GM12872 (cell line): ENCODE data around the gene MAZ.

Experiments
- TF ChIP-seq, protein P1 (sequence below): IDR thresholded peaks from 3 replicates; pipeline ENCODE4 v1.5.1; 2011; ENCODE audit warnings: low read depth, mild to moderate bottlenecking, low read length, moderate library complexity; ENCODE audit not compliant: insufficient read depth

MAZ gene

DNA sequence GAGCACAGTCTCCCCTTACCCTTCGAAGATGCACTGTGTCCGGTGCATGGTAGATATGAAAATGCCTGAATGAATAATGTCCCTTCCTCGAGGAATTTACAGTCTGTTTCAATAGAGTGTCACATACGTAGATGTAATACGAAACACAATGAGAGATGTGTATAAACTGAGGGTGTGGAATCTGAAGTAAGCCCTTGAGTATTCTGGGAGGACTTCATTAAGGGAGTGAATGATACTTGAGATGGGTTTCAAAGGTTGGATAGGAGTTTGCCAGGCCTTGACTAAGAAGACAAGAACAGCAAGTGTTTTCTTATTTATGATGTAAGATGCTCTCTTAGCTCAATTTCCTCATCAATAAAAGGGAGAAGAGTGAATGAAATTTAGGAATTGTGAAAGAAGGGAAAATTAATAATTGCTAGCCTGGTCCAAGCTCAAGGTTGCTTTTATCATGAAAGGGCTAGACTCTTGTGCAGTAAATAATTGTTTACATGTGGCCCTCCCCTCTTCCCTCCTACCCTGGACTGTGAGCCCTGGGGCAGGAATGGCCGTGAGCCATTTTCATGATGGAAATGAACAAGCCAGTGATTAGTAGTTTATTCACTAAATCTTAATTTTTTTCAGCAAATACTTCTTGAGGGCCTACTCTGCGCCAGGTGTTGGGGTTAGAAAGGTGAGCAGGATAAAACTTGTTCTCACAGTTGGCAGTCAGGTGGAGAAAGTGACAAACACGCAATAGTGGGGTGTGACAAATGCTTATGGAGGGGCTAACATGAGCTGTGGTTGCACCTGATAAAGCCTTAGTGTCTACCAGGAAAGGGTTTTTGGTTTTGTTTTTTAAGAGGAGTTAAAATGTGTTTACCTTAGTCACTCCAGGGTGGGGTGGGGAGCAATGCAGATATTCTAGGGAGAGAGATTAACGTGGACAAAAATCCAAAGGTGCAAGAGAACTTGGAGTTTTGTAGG is 14.2 kb upstream of the MAZ start:
- TF ChIP-seq, protein P1, sequence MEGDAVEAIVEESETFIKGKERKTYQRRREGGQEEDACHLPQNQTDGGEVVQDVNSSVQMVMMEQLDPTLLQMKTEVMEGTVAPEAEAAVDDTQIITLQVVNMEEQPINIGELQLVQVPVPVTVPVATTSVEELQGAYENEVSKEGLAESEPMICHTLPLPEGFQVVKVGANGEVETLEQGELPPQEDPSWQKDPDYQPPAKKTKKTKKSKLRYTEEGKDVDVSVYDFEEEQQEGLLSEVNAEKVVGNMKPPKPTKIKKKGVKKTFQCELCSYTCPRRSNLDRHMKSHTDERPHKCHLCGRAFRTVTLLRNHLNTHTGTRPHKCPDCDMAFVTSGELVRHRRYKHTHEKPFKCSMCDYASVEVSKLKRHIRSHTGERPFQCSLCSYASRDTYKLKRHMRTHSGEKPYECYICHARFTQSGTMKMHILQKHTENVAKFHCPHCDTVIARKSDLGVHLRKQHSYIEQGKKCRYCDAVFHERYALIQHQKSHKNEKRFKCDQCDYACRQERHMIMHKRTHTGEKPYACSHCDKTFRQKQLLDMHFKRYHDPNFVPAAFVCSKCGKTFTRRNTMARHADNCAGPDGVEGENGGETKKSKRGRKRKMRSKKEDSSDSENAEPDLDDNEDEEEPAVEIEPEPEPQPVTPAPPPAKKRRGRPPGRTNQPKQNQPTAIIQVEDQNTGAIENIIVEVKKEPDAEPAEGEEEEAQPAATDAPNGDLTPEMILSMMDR, result no peak

DNA sequence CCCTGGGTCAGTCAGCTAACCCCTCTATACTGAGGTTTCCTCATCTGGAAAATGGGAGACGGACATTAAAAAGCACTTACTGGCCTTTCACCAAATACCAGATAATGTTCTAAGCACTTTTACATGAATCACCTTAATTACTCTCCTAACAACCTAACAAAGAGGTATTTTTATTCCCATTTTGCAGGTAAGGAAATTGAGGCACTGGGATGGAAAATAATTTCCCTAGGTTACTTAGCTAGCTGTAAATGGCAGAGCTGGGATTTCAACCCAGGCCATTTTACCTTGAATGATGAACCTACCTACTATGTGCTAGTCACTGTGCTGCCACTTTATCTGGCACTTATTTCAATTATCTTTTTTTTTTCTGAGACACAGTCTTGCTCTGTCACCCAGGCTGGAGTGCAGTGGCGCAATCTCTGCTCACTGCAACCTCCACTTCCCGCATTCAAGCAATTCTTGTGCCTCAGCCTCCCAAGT is 12.1 kb upstream of the MAZ start:
- TF ChIP-seq, protein P1, result no peak

DNA sequence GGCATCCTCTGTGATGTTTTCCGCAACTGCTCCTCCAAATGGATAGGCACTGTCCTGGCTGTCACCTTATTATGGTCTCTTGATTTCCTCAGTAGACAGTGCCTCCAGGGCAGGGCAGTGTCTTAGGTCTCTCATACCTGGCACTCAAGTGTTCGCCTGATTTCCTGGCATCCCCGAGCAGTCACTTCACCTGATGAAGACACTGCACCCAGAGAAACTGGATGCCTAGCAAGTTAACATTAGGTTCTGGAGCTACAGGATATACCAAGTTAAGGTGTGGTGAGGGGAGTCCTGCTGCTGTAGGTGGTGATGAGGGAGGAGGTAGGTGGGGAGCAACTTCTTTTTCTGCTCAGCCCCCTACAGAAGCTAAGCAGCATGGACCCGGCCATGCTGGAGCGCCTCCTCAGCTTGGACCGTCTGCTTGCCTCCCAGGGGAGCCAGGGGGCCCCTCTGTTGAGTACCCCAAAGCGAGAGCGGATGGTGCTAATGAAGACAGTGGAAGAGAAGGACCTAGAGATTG is 3.9 kb upstream of the MAZ start:
- TF ChIP-seq, protein P1, result no peak

- TF ChIP-seq, protein P1, result no peak
These were observed 2.3 kb upstream of the MAZ start for GRCh38 chr16:29804020-29804419.

DNA sequence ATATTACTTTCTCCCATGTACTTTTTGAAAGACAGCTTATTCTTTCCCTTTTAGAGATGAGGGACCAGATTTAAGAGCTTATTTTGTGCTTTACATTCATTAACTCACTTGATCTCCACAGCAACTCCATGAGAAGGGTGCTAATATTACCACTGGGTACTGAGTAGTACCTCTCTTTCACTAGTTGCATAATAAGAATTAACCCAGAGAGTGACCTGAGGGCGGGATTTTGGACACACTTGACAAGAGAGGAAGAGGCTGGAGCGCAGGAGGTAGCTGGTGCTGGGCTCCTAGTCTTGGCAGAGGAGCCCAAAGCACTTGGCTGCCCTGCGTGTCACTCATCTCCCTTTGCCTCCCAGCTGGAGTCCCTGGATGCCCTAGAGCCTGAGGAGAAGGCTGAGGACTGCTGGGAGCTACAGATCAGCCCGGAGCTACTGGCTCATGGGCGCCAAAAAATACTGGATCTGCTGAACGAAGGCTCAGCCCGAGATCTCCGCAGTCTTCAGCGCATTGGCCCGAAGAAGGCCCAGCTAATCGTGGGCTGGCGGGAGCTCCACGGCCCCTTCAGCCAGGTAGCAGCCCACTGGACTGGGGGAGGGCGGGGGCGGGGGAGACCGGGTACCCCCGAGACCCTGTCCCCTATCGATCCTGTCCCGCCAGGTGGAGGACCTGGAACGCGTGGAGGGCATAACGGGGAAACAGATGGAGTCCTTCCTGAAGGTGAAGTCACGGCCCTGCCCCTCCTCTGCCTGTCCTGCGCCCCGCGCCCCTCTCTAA is 1.7 kb upstream of the MAZ start:
- TF ChIP-seq, protein P1, result no peak

DNA sequence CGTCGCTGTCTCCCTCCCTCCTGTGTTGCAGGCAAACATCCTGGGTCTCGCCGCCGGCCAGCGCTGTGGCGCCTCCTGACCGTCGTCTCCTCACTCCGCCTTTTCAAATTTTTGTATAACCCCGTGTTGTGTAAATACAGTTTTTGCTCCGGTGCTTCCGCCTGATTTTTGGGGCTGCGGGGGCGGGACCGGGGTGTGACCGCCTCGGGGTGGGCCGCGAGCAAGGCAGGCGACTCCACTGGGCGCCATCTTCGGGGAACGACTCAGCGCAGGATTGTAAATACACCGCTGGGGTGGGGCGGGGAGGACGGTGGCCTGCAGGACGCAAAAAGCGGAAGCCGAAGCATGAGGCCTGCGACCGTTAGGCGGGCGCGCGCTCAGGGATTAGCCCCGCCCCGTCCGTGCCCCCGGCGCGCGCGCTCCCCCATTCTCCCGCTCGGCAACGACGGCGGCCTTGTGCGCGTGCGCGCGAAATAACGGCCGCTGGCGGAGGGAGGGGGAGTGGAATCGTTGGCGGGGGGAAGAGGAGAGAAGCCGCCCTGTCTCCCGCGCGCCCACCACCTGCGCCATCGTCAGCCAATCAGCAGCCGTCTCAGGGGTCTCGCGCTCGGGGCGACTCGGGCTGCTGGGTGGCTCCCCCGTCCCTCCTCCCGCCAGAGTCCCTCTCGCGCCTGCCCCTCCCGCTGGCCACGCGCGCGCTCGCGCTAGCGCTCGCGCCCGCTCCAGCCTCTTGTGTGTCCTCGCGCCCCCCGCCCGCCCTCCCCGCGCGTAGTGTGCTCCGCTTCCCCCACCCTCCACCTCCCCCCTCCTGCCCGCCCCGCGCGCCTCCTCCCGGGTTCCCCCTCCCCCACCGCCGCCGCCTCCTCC is 864 bp upstream of the MAZ start:
- TF ChIP-seq, protein P1, result no peak
